Kidney (tissue), 14 donors: ENCODE data around the gene DEXI. TPM values are rescaled to one million over a fixed set of nuclear protein-coding genes. Genes with fewer than 3 reads are reported as not detected.

ENCODE experiments used
- DNase-seq, 5 donors: peaks; one replicate each; pipeline ENCODE4 v3.0.0-alpha.2; 2013 to 2020
- FAIRE-seq: peaks from 2 replicates; lab custom pipeline; 2012; peaks lifted over from hg19 to GRCh38; lab: Jason Lieb, UNC
- H3K27ac ChIP-seq, 2 donors: one replicate each; pipeline ENCODE4 v1.7.0; 2013; ENCODE audit warnings: low read depth in 2 of 2, low read length in 2 of 2, inconsistent platforms in 1 of 2
- H3K27me3 ChIP-seq: one replicate; pipeline ENCODE4 v1.7.1; 2013; ENCODE audit warnings: low read length, inconsistent platforms; ENCODE audit not compliant: control insufficient read depth, insufficient read depth
- H3K36me3 ChIP-seq, 3 donors: one replicate each; pipeline versions ENCODE4 v1.7.0 to v1.7.1; 2013; ENCODE audit warnings: low read length in 3 of 3, control low read depth in 1 of 3, inconsistent platforms in 1 of 3; ENCODE audit not compliant: insufficient read depth in 3 of 3, control insufficient read depth in 2 of 3
- H3K4me1 ChIP-seq, 3 donors: one replicate each; pipeline versions ENCODE4 v1.7.0 to v1.7.1; 2013; ENCODE audit warnings: low read length in 3 of 3, inconsistent platforms in 1 of 3, low read depth in 1 of 3; ENCODE audit not compliant: control insufficient read depth in 2 of 3, insufficient read depth in 2 of 3
- H3K4me3 ChIP-seq, 3 donors: one replicate each; pipeline versions ENCODE4 v1.7.0 to v1.8.1; 2013; ENCODE audit warnings: low read length in 3 of 3, control low read depth in 1 of 3, inconsistent platforms in 1 of 3
- H3K9ac ChIP-seq, 3 donors: one replicate each; pipeline versions ENCODE4 v1.7.0 to v1.7.1; 2013; ENCODE audit warnings: low read length in 3 of 3, control low read depth in 1 of 3, inconsistent platforms in 1 of 3
- H3K9me3 ChIP-seq, 3 donors: one replicate each; pipeline versions ENCODE4 v1.7.0 to v1.7.1; 2013; ENCODE audit warnings: low read length in 3 of 3, control low read depth in 1 of 3, inconsistent platforms in 1 of 3; ENCODE audit not compliant: control insufficient read depth in 2 of 3, insufficient read depth in 1 of 3
- intact Hi-C: fragments of 100-400 bp; cut with DNase I; formaldehyde crosslinking; loops from one replicate; pipeline ENCODE4 v1.11.1; 2022
- polyA plus RNA-seq: library from polyadenylated mRNA; stranded (reverse); fragments of 350-450 nt; fragmentation: Illumina TruSeq; extraction: RNeasy Lipid Tissue Mini Kit (QIAGEN cat#74804); gene quantifications from one replicate; pipeline ENCODE4 v1.2.3, GENCODE V29; 2014; ENCODE audit warnings: low read depth, low replicate concordance; ENCODE audit not compliant: insufficient read depth
- total RNA-seq: library from RNA; stranded (reverse); fragmentation: NEBNext Ultra II Directional; extraction: Animal tissue kit (Norgen Biotek cat#: 25700); gene quantifications from one replicate; pipeline ENCODE4 v1.2.1, GENCODE V29; 2021
- TF ChIP-seq, protein P1 (sequence below): IDR thresholded peaks from 3 replicates; pipeline ENCODE4 v1.5.1; 2012; ENCODE audit warnings: mild to moderate bottlenecking, moderate library complexity, borderline replicate concordance; ENCODE audit not compliant: insufficient read depth; ENCODE audit errors: extremely low read depth
- donor health status: control.
- donor health status: control.
- donor health status: control.
- donor health status: control.
- donor health status: control.
- donor health status: DM: yes; HTN: yes; CAD: no.
- donor health status: Normal renal cell carcinoma (clear cell type).

Gene DEXI
- total and polyA plus RNA-seq, 2 donors from 2014 or later, result 31.0 to 46.2 TPM

GRCh38 chr16:10972819-10973464 lies 30.7 kb upstream of the DEXI start:
- Histone ChIP-seq H3K4me3 (no peak overlapping the region), H3K9ac (no peak overlapping the region), H3K9me3 (no peaks in the 10 kb centered on the region), H3K27me3 (no peaks in the 10 kb centered on the region), H3K27ac (no peak overlapping the region), H3K36me3 (peaks cover 0 to 21% (median 17%) of the 10 kb centered on the region in 3 donors), H3K4me1 (peaks cover 4 to 8% (median 6%) of the 10 kb centered on the region in 3 donors)
- no peak for DNase-seq
- FAIRE-seq, result no peak
- intact Hi-C loops, result no loop called here
- TF ChIP-seq, protein P1, sequence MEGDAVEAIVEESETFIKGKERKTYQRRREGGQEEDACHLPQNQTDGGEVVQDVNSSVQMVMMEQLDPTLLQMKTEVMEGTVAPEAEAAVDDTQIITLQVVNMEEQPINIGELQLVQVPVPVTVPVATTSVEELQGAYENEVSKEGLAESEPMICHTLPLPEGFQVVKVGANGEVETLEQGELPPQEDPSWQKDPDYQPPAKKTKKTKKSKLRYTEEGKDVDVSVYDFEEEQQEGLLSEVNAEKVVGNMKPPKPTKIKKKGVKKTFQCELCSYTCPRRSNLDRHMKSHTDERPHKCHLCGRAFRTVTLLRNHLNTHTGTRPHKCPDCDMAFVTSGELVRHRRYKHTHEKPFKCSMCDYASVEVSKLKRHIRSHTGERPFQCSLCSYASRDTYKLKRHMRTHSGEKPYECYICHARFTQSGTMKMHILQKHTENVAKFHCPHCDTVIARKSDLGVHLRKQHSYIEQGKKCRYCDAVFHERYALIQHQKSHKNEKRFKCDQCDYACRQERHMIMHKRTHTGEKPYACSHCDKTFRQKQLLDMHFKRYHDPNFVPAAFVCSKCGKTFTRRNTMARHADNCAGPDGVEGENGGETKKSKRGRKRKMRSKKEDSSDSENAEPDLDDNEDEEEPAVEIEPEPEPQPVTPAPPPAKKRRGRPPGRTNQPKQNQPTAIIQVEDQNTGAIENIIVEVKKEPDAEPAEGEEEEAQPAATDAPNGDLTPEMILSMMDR, result no peak

GRCh38 chr16:10972108-10972818 lies 30.0 kb upstream of the DEXI start:
- Histone ChIP-seq H3K4me3 (no peak overlapping the region), H3K27me3 (no peaks in the 10 kb centered on the region), H3K27ac (peak overlapping the region in 1 of 2 donors; percentile 3), H3K36me3 (peaks cover 0 to 21% (median 14%) of the 10 kb centered on the region in 3 donors), H3K9me3 (no peaks in the 10 kb centered on the region), H3K4me1 (peaks cover 4 to 8% (median 6%) of the 10 kb centered on the region in 3 donors), H3K9ac (no peak overlapping the region)
- intact Hi-C loops, result no loop called here
- DNase-seq (no peak), FAIRE-seq (no peak)
- TF ChIP-seq, protein P1, result no peak

- H3K4me1 ChIP-seq, result peaks cover 4 to 6% (median 6%) of the 10 kb centered on the region in 3 donors
- H3K9me3 ChIP-seq, result no peaks in the 10 kb centered on the region
- FAIRE-seq (no peak), DNase-seq (peak in 4 of 5 donors; percentile 65 to 91 (median 82))
- no peaks in the 10 kb centered on the region for H3K27me3 ChIP-seq
- TF ChIP-seq, protein P1, result peak; percentile 87
- no peak overlapping the region for H3K4me3 ChIP-seq
- peaks cover 0 to 24% (median 14%) of the 10 kb centered on the region in 3 donors for H3K36me3 ChIP-seq
- H3K9ac ChIP-seq, result no peak overlapping the region
- intact Hi-C loops, result no loop called here
- H3K27ac ChIP-seq, result peak overlapping the region in 1 of 2 donors; percentile 3
Measured at GRCh38 chr16:10971560-10971961, 29.3 kb upstream of the DEXI start.
